GM12865 (cell line): ENCODE measurements around the gene NDRG4.

ENCODE experiments used
- DNase-seq: peaks from one replicate; pipeline ENCODE4 v3.0.0; 2010; ENCODE audit warnings: low read depth
- H3K4me3 ChIP-seq: 2 replicates; pipeline ENCODE4 v1.5.1; 2011; ENCODE audit warnings: mild to moderate bottlenecking, low read depth, low read length, control low read depth
- CTCF ChIP-seq: IDR thresholded peaks from 2 replicates; pipeline ENCODE4 v1.5.1; 2011; ENCODE audit warnings: low read length, control low read depth, low read depth, inconsistent platforms; ENCODE audit not compliant: insufficient read depth; ENCODE audit errors: missing control alignments

The NDRG4 gene

GRCh38 chr16:58455750-58456149 is 44.2 kb upstream of the NDRG4 start:
- no peak for TF ChIP-seq CTCF
- H3K4me3 ChIP-seq, result no peak overlapping the region
- no peak for DNase-seq

- no peak overlapping the region for H3K4me3 ChIP-seq
- DNase-seq, result no peak
- TF ChIP-seq CTCF, result no peak
These were observed 43.8 kb upstream of the NDRG4 start for GRCh38 chr16:58456193-58456592.

- no peak for DNase-seq
- H3K4me3 ChIP-seq, result no peak overlapping the region
- TF ChIP-seq CTCF, result no peak
These were observed 41.2 kb upstream of the NDRG4 start for GRCh38 chr16:58458606-58459343.

- H3K4me3 ChIP-seq, result no peak overlapping the region
- TF ChIP-seq CTCF, result no peak
- no peak for DNase-seq
These were observed 40.4 kb upstream of the NDRG4 start for GRCh38 chr16:58459344-58460218.

DNA sequence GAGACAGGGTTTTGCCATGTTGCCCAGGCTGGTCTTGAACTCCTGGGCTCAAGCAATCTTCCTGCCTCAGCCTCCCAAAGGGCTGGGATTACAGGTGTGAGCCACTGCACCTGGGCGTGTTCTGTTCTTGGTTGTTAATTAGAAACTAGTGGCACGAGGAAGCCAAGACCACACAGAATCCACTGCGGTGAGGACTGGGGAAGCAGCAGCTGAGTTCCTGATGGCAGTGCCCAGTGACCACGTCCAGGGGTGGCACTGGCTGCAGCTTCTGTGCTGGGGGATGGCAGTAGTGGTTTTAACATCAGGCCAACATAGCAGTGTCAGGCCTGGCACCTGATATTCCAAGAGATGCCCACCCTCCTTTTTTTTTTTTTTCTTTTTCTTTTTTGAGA is 39.7 kb upstream of the NDRG4 start:
- DNase-seq, result no peak
- TF ChIP-seq CTCF, result no peak

DNA sequence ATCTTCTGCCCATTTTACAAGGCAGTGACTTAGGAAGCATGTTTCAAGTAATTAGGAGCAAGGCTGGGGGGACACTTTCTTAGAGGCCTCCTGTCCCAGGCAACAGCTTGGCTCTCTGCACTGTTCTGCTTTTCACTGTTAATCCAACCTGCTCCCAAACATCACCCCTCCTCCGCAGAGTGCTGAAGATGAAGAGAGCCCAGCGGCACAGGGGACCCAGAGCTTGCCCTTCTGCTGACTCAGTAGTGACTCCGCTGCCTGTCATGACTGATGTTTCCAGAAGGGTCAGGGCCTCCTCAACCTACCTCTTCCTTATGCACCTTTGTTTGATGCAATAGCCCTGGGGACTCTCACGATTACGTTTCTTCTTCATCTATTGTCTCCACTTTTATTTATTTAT is 38.9 kb upstream of the NDRG4 start:
- TF ChIP-seq CTCF, result no peak

More for the DNA sequence above, 39.7 kb upstream of the NDRG4 start:
- no peak overlapping the region for H3K4me3 ChIP-seq

DNA sequence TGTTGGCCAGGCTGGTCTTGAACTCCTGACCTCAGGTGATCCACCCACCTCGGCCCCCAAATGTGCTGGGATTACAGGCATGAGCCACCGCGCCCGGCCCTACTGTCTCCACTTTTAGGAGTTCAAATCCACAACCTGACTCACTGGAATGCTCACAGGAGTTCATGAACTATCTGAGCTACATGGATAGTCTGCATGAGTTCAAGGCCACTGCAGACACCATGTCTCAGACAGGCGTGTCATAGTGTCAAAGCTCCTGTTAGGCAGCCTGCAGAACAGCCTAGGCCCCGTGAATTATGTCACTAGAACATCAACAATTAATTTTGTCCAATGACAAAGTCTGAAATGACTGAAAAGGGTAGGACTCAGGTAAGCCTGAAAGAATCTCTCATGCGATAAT is 38.3 kb upstream of the NDRG4 start:
- no peak overlapping the region for H3K4me3 ChIP-seq
- no peak for TF ChIP-seq CTCF
- no peak for DNase-seq

More for the DNA sequence above, 38.9 kb upstream of the NDRG4 start:
- H3K4me3 ChIP-seq, result no peak overlapping the region
- no peak for DNase-seq
